H1 (cell line): Measurements from ENCODE around the gene PKD1. TPM values are rescaled to one million over a fixed set of nuclear protein-coding genes. Genes with fewer than 3 reads are reported as not detected.

Experiments used
- CTCF ChIA-PET: fragments of 300-600 bp; sonication (Branson Sonifier 250); formaldehyde crosslinking; loops from one replicate; lab custom pipeline; 2021; ENCODE audit not compliant: partially characterized antibody; lab: Charles Lee
- POLR2A ChIA-PET: fragments of 300-600 bp; sonication (Branson Sonifier 250); formaldehyde crosslinking; loops from one replicate; lab custom pipeline; 2021; ENCODE audit warnings: inconsistent platforms; ENCODE audit not compliant: partially characterized antibody; lab: Charles Lee
- DNase-seq, 2 experiments: peaks; one replicate each; pipeline versions ENCODE4 v3.0.0 to v3.0.0-alpha.2; 2010 to 2022; ENCODE audit warnings: low spot score in 2 of 2, low read depth in 1 of 2, mixed read lengths in 1 of 2
- FAIRE-seq: peaks from 2 replicates; lab custom pipeline; 2011; peaks lifted over from hg19 to GRCh38; lab: Jason Lieb, UNC
- H2AFZ ChIP-seq: 2 replicates; pipeline ENCODE4 v1.8.1; 2012; ENCODE audit warnings: low read length, inconsistent platforms
- H2AK5ac ChIP-seq: 2 replicates; pipeline ENCODE4 v1.6.1; 2013; ENCODE audit warnings: low read depth, low read length
- H2BK120ac ChIP-seq: replicated peaks from 2 replicates; pipeline ENCODE3; 2013; ENCODE audit warnings: low read depth, low read length, inconsistent platforms
- H2BK12ac ChIP-seq: 2 replicates; pipeline ENCODE4 v1.6.1; 2013; ENCODE audit warnings: low read depth, low read length
- H2BK15ac ChIP-seq: 2 replicates; pipeline ENCODE4 v1.6.1; 2013; ENCODE audit warnings: low read length
- H2BK20ac ChIP-seq: 2 replicates; pipeline ENCODE4 v1.6.1; 2013; ENCODE audit warnings: low read length
- H2BK5ac ChIP-seq: 2 replicates; pipeline ENCODE4 v1.6.1; 2013; ENCODE audit warnings: low read depth, low read length
- H3K14ac ChIP-seq: 2 replicates; pipeline ENCODE4 v1.6.1; 2013; ENCODE audit warnings: inconsistent platforms; ENCODE audit not compliant: insufficient read length
- H3K18ac ChIP-seq: 2 replicates; pipeline ENCODE4 v1.6.1; 2013; ENCODE audit warnings: low read length; ENCODE audit errors: extremely low read depth
- H3K23ac ChIP-seq: 2 replicates; pipeline ENCODE4 v1.6.1; 2013; ENCODE audit warnings: inconsistent platforms; ENCODE audit not compliant: insufficient read length
- H3K23me2 ChIP-seq: 2 replicates; pipeline ENCODE4 v1.6.1; 2013; ENCODE audit warnings: low read depth, low read length
- H3K27ac ChIP-seq: 2 replicates; pipeline ENCODE4 v1.6.1; 2011; ENCODE audit warnings: low read depth, low read length, inconsistent platforms
- H3K27me3 ChIP-seq, 4 experiments: replicated peaks in 1 of 4; 1 replicate in 1 of 4; 2 replicates in 3 of 4; pipeline versions ENCODE4 v1.6.1 to v1.8.1; 2011 to 2013; ENCODE audit warnings: low read length in 3 of 4, mild to moderate bottlenecking in 3 of 4, inconsistent platforms in 2 of 4, mixed read lengths in 2 of 4, moderate library complexity in 1 of 4; ENCODE audit not compliant: control insufficient read depth in 3 of 4, insufficient read depth in 3 of 4; ENCODE audit errors: extremely low read depth in 1 of 4
- H3K36me3 ChIP-seq, 4 experiments: 2 replicates each; pipeline versions ENCODE4 v1.6.1 to v1.8.1; 2011 to 2013; ENCODE audit warnings: mild to moderate bottlenecking in 4 of 4, low read length in 3 of 4, moderate library complexity in 2 of 4, control low read depth in 1 of 4, inconsistent platforms in 1 of 4; ENCODE audit not compliant: insufficient read depth in 4 of 4, control insufficient read depth in 2 of 4
- H3K4ac ChIP-seq: replicated peaks from 2 replicates; pipeline ENCODE3; 2013; ENCODE audit warnings: low read length, low read depth, mixed read lengths, inconsistent platforms; ENCODE audit not compliant: insufficient read length
- H3K4me1 ChIP-seq, 4 experiments: replicated peaks in 1 of 4; 1 replicate in 1 of 4; 2 replicates in 3 of 4; pipeline versions ENCODE4 v1.6.1 to v1.8.1; 2011 to 2013; ENCODE audit warnings: low read length in 3 of 4, inconsistent platforms in 2 of 4, mixed read lengths in 1 of 4; ENCODE audit not compliant: insufficient read depth in 4 of 4, control insufficient read depth in 3 of 4
- H3K4me2 ChIP-seq, 2 experiments: 2 replicates each; pipeline versions ENCODE4 v1.6.1 to v1.8.1; 2011 to 2013; ENCODE audit warnings: low read depth in 2 of 2, low read length in 2 of 2, control low read depth in 1 of 2, inconsistent platforms in 1 of 2, mild to moderate bottlenecking in 1 of 2; ENCODE audit not compliant: insufficient read depth in 1 of 2
- H3K4me3 ChIP-seq, 4 experiments: fragments of 200-600, 300-600 bp in 1 of 4; sonication (generic), shearing (Covaris generic), sonication (Bioruptor Twin) in 1 of 4; 2 replicates each; pipeline versions ENCODE4 v1.5.1 to v1.8.1; 2011 to 2016; ENCODE audit warnings: low read length in 4 of 4, low read depth in 3 of 4, control low read depth in 2 of 4, inconsistent platforms in 2 of 4, mild to moderate bottlenecking in 2 of 4, mixed read lengths in 1 of 4, moderate library complexity in 1 of 4; ENCODE audit not compliant: insufficient read depth in 2 of 4; ENCODE audit errors: extremely low read depth in 1 of 4
- H3K56ac ChIP-seq: replicated peaks from 2 replicates; pipeline ENCODE3; 2013; ENCODE audit warnings: low read depth, mild to moderate bottlenecking, mixed read lengths, low read length, inconsistent platforms; ENCODE audit not compliant: insufficient read length
- H3K79me1 ChIP-seq: 2 replicates; pipeline ENCODE4 v1.6.1; 2013; ENCODE audit warnings: low read depth, low read length, control low read depth
- H3K79me2 ChIP-seq, 2 experiments: 2 replicates each; pipeline versions ENCODE4 v1.6.1 to v1.8.1; 2012 to 2013; ENCODE audit warnings: low read length in 2 of 2, mild to moderate bottlenecking in 2 of 2, inconsistent platforms in 1 of 2; ENCODE audit not compliant: insufficient read depth in 2 of 2, control insufficient read depth in 1 of 2
- H3K9ac ChIP-seq, 4 experiments: replicated peaks in 1 of 4; 1 replicate in 1 of 4; 2 replicates in 3 of 4; pipeline versions ENCODE4 v1.6.1 to v1.8.1; 2011 to 2013; ENCODE audit warnings: low read depth in 3 of 4, low read length in 3 of 4, control low read depth in 2 of 4, mild to moderate bottlenecking in 2 of 4, moderate library complexity in 2 of 4, inconsistent platforms in 1 of 4; ENCODE audit errors: extremely low read depth in 1 of 4
- H3K9me3 ChIP-seq, 2 experiments: 2 replicates each; pipeline versions ENCODE4 v1.6.1 to v1.8.1; 2012 to 2013; ENCODE audit warnings: mild to moderate bottlenecking in 2 of 2, moderate library complexity in 2 of 2, control low read depth in 1 of 2, inconsistent platforms in 1 of 2, low read depth in 1 of 2, low read length in 1 of 2, mixed read lengths in 1 of 2; ENCODE audit not compliant: insufficient read depth in 2 of 2
- H4K20me1 ChIP-seq, 2 experiments: replicated peaks in 1 of 2; 2 replicates each; pipeline versions ENCODE3 to v1.8.1; 2011 to 2013; ENCODE audit warnings: inconsistent platforms in 2 of 2, low read length in 2 of 2, mild to moderate bottlenecking in 1 of 2; ENCODE audit not compliant: insufficient read depth in 2 of 2, control insufficient read depth in 1 of 2
- H4K5ac ChIP-seq: 2 replicates; pipeline ENCODE4 v1.6.1; 2013; ENCODE audit warnings: low read length, low read depth, mixed read lengths, inconsistent platforms; ENCODE audit not compliant: insufficient read length
- H4K8ac ChIP-seq: 2 replicates; pipeline ENCODE4 v1.8.0; 2013; ENCODE audit warnings: mild to moderate bottlenecking, moderate library complexity, low read length, inconsistent platforms; ENCODE audit not compliant: insufficient read depth; ENCODE audit errors: extremely low read depth
- H4K91ac ChIP-seq: replicated peaks from 2 replicates; pipeline ENCODE3; 2013; ENCODE audit warnings: low read length, mixed read lengths, inconsistent platforms; ENCODE audit not compliant: insufficient read length
- ATF3 ChIP-seq: IDR thresholded peaks from 2 replicates; pipeline ENCODE4 v1.6.1; 2011; ENCODE audit warnings: low read depth, mild to moderate bottlenecking, low read length; ENCODE audit not compliant: insufficient read depth
- CHD2 ChIP-seq: IDR thresholded peaks from 2 replicates; pipeline ENCODE4 v1.6.1; 2012; ENCODE audit warnings: low read length, improper control_type of control experiment
- GABPA ChIP-seq: IDR thresholded peaks from 2 replicates; pipeline ENCODE4 v1.6.1; 2011; ENCODE audit warnings: mild to moderate bottlenecking, low read length, moderate library complexity, borderline replicate concordance; ENCODE audit not compliant: insufficient read depth
- GTF2F1 ChIP-seq: IDR thresholded peaks from 2 replicates; pipeline ENCODE4 v1.6.1; 2012; ENCODE audit warnings: low read depth, low read length, improper control_type of control experiment, borderline replicate concordance
- JUN ChIP-seq: IDR thresholded peaks from 2 replicates; pipeline ENCODE4 v1.6.1; 2011; ENCODE audit warnings: low read depth, mild to moderate bottlenecking, improper control_type of control experiment, low read length
- NANOG ChIP-seq: IDR thresholded peaks from 2 replicates; pipeline ENCODE4 v1.6.1; 2011; ENCODE audit warnings: low read length, low read depth, mild to moderate bottlenecking, inconsistent platforms; ENCODE audit not compliant: insufficient read depth, poor library complexity, severe bottlenecking
- POLR2A ChIP-seq, 2 experiments: IDR thresholded peaks; 1 replicate in 1 of 2; 2 replicates in 1 of 2; pipeline ENCODE4 v1.6.1; 2011; ENCODE audit warnings: low read depth in 2 of 2, low read length in 2 of 2, mild to moderate bottlenecking in 2 of 2; ENCODE audit errors: control extremely low read depth in 1 of 2
- RXRA ChIP-seq: IDR thresholded peaks from 2 replicates; pipeline ENCODE4 v1.6.1; 2011; ENCODE audit warnings: low read depth, mild to moderate bottlenecking, low read length, moderate library complexity; ENCODE audit not compliant: insufficient read depth
- ZNF274 ChIP-seq: IDR thresholded peaks from 2 replicates; pipeline ENCODE4 v1.7.0; 2012; ENCODE audit warnings: low read length, borderline replicate concordance; ENCODE audit errors: extremely low read depth
- WGBS, 2 experiments: shearing (Covaris generic) in 1 of 2; methylation state at CpG; one replicate each; pipeline versions ENCODE4 v1.1.6 to v1.1.7; 2013 to 2015; ENCODE audit warnings: low lambda C conversion rate in 2 of 2, mixed read lengths in 2 of 2, inconsistent platforms in 1 of 2, low coverage in 1 of 2, missing lambda C conversion rate in 1 of 2; ENCODE audit not compliant: insufficient replicate concordance in 2 of 2, insufficient coverage in 1 of 2, insufficient read length in 1 of 2; ENCODE audit errors: extremely low coverage in 1 of 2, missing lambda C conversion rate in 1 of 2; 5-methylcytosine and 5-hydroxymethylcytosine counted together
- polyA plus RNA-seq, 7 experiments: library from polyadenylated mRNA; depleted of rRNA in 3 of 7; stranded (reverse) in 5 of 7; unstranded in 2 of 7; fragments of >200 nt in 5 of 7; fragments of 200-250 nt in 2 of 7; gene quantifications; 1 replicate in 5 of 7; 2 replicates in 1 of 7; 4 replicates in 1 of 7; pipeline versions ENCODE4 v1.2.1 to v1.2.3, GENCODE V29; 2011 to 2013; ENCODE audit warnings: missing spikeins in 2 of 7, mixed read lengths in 2 of 7
- total RNA-seq: library from RNA; stranded (reverse); fragmentation: NEBNext Ultra II Directional; extraction: Animal tissue kit (Norgen Biotek cat#: 25700); gene quantifications from 2 replicates; pipeline ENCODE4 v1.2.1, GENCODE V29; 2021

The PKD1 gene
- total and polyA plus RNA-seq, 2 of the 8 experiments (the other 6 are each of a cell fraction or from before 2014, with no cell fraction given), result 40.6 to 52.7 TPM

GRCh38 chr16:2044541-2044940, 91.2 kb downstream of the PKD1 start:
- H2BK12ac ChIP-seq, result no peak overlapping the region
- DNase-seq (no peak), FAIRE-seq (no peak)
- ChIA-PET POLR2A (interaction anchor here (1.2 to 1.7 kb wide), 2 partner anchors 109 to 123 kb away, joined by 3 to 4 read pairs; no protein-coding TSS in a partner anchor), CTCF (interaction anchor here (0.6 to 1.8 kb wide), 6 partner anchors 12 to 198 kb away, joined by 3 to 4 read pairs (median 4); no protein-coding TSS in a partner anchor)
- no peak overlapping the region for H2AK5ac ChIP-seq
- peaks cover 7% of the 10 kb centered on the region; the same call in 1 of the 2 replicates for H3K79me1 ChIP-seq
- peaks cover 0 to 11% of the 10 kb centered on the region in 2 experiments; a peak in 1 of 4 replicates for H3K79me2 ChIP-seq
- no peak overlapping the region for H3K56ac ChIP-seq
- 91% methylated on average over 11 of the region's 22 CpGs; no CpG with 5 or more reads in 1 of the 2 experiments for WGBS, 2 experiments
- H2BK15ac ChIP-seq, result no peak overlapping the region
- no peak overlapping the region for H4K91ac ChIP-seq
- H3K18ac ChIP-seq, result no peak overlapping the region
- no peak overlapping the region for H2BK20ac ChIP-seq
- no peak overlapping the region for H4K8ac ChIP-seq
- no peak overlapping the region for H2AFZ ChIP-seq
- peaks cover 10% of the 10 kb centered on the region for H3K23me2 ChIP-seq
- H3K9me3 ChIP-seq, result no peaks in the 10 kb centered on the region
- H3K27ac ChIP-seq, result no peak overlapping the region
- no peak overlapping the region for H3K4me2 ChIP-seq
- H2BK5ac ChIP-seq, result no peak overlapping the region
- peaks cover 0 to 5% of the 10 kb centered on the region in 2 experiments for H4K20me1 ChIP-seq
- H2BK120ac ChIP-seq, result no peak overlapping the region
- H3K36me3 ChIP-seq, result peaks cover 0 to 3% (median 0%) of the 10 kb centered on the region in 4 experiments; a peak in 1 of 8 replicates
- H3K4ac ChIP-seq, result no peak overlapping the region
- H4K5ac ChIP-seq, result no peak overlapping the region
- H3K9ac ChIP-seq, result no peak overlapping the region
- no peak overlapping the region for H3K14ac ChIP-seq
- no peak overlapping the region for H3K23ac ChIP-seq
- no peaks in the 10 kb centered on the region; a peak in 1 of 7 replicates for H3K27me3 ChIP-seq
- H3K4me3 ChIP-seq, result no peak overlapping the region
- peaks cover 0 to 6% (median 1%) of the 10 kb centered on the region in 4 experiments; a peak in 4 of 7 replicates for H3K4me1 ChIP-seq
- TF ChIP-seq JUN (no peak), ATF3 (no peak), CHD2 (no peak), GTF2F1 (no peak), RXRA (no peak), GABPA (no peak), POLR2A (IDR thresholded peaks at IDR 0.05; ENCODE audit: control extremely low read depth in 1 of 2, low read depth in 2 of 2, low read length in 2 of 2) (no peak), ZNF274 (no peak), NANOG (no peak)
